Left ventricle myocardium inferior (tissue), 1 donor: ENCODE measurements around the gene RAMP1. TPM values are rescaled to one million over a fixed set of nuclear protein-coding genes. Genes with fewer than 3 reads are reported as not detected.
"Not testable (repeated sequence)": the region's sequence is repeated elsewhere in the genome, so short reads cannot be mapped to it uniquely, and the experiment has no call there.

ENCODE experiments used
- DNase-seq: peaks from one replicate; pipeline ENCODE4 v3.0.0-alpha.2; 2020
- H3K27ac ChIP-seq: fragments of 200-600 bp; replicated peaks from 2 replicates; pipeline ENCODE4 v1.8.0; 2021
- H3K27me3 ChIP-seq: fragments of 200-600 bp; 2 replicates; pipeline ENCODE4 v1.8.0; 2021; ENCODE audit warnings: low read depth
- H3K36me3 ChIP-seq: fragments of 200-600 bp; 2 replicates; pipeline ENCODE4 v1.8.0; 2021
- H3K4me1 ChIP-seq: fragments of 200-600 bp; 2 replicates; pipeline ENCODE4 v1.8.0; 2021
- H3K4me3 ChIP-seq: fragments of 200-600 bp; 2 replicates; pipeline ENCODE4 v1.8.0; 2021; ENCODE audit warnings: mild to moderate bottlenecking, moderate library complexity
- H3K9me3 ChIP-seq: fragments of 200-600 bp; replicated peaks from 2 replicates; pipeline ENCODE4 v1.8.0; 2021
- intact Hi-C: fragments of 100-400 bp; cut with micrococcal nuclease; formaldehyde crosslinking; loops from one replicate; pipeline ENCODE4 v1.11.0; 2022
- total RNA-seq: library from RNA; stranded (reverse); fragmentation: NEBNext Ultra II Directional; extraction: Animal tissue kit (Norgen Biotek cat#: 25700); gene quantifications from one replicate; pipeline ENCODE4 v1.2.1, GENCODE V29; 2021
- TF ChIP-seq, protein P1 (sequence below): fragments of 200-600 bp; IDR thresholded peaks from 2 replicates; pipeline ENCODE4 v1.8.0; 2021; ENCODE audit warnings: antibody characterized with exemption, mild to moderate bottlenecking, borderline replicate concordance
- donor health status: DM: no; HTN: yes; CAD: no; lungs with severe emphysema.

Gene RAMP1
- total RNA-seq, 1 donor from 2014 or later: 168 TPM

DNA sequence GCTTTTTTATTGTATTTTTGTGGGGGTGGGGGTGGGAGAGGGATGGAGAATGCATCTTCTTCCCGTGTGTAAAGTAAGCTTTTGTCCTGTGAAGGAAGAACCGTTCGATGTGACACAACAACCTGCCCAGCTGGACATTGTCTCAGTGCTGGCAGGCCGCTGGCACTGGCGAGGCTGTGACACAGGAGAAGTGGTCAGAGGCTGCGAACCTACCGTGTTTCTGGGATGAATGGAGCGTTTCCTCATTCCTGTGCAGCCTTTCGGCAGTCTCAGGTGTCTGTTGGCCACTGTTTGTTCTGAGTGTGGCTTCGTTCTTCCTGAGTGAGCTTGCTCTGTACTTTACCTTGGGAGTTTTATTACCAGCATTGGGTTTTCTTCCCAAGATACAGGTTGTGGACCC lies 8.0 kb downstream of the RAMP1 start:
- peaks cover 22% of the 10 kb centered on the region for H3K27me3 ChIP-seq
- no peaks in the 10 kb centered on the region for H3K9me3 ChIP-seq
- no peak for DNase-seq
- no peak overlapping the region for H3K27ac ChIP-seq
- H3K4me1 ChIP-seq: peaks cover 74% of the 10 kb centered on the region
- no peak overlapping the region for H3K4me3 ChIP-seq
- intact Hi-C loops: no loop called here
- TF ChIP-seq, protein P1, sequence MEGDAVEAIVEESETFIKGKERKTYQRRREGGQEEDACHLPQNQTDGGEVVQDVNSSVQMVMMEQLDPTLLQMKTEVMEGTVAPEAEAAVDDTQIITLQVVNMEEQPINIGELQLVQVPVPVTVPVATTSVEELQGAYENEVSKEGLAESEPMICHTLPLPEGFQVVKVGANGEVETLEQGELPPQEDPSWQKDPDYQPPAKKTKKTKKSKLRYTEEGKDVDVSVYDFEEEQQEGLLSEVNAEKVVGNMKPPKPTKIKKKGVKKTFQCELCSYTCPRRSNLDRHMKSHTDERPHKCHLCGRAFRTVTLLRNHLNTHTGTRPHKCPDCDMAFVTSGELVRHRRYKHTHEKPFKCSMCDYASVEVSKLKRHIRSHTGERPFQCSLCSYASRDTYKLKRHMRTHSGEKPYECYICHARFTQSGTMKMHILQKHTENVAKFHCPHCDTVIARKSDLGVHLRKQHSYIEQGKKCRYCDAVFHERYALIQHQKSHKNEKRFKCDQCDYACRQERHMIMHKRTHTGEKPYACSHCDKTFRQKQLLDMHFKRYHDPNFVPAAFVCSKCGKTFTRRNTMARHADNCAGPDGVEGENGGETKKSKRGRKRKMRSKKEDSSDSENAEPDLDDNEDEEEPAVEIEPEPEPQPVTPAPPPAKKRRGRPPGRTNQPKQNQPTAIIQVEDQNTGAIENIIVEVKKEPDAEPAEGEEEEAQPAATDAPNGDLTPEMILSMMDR: no peak
- no peaks in the 10 kb centered on the region for H3K36me3 ChIP-seq

DNA sequence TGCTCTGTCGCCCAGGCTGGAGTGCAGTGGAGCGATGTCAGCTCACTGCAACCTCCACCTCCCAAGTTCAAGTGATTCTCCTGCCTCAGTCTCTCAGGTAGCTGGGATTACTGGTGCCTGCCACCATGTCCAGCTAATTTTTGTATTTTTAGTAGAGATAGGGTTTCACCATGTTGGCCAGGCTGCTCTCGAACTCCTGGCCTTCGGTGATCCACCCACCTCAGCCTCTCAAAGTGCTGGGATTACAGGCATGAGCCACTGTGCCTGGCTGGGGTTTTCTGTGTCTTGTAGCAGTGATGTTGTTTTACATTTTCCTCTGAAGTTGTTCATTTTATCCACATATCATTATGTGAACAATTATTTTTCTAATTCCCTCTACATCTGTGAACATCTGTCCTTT lies 8.7 kb downstream of the RAMP1 start:
- Histone ChIP-seq H3K4me1 (peaks cover 74% of the 10 kb centered on the region), H3K27me3 (peaks cover 16% of the 10 kb centered on the region)
- H3K27ac ChIP-seq, intact Hi-C loops, H3K4me3 ChIP-seq, H3K36me3 ChIP-seq, H3K9me3 ChIP-seq, DNase-seq: not testable (repeated sequence)

DNA sequence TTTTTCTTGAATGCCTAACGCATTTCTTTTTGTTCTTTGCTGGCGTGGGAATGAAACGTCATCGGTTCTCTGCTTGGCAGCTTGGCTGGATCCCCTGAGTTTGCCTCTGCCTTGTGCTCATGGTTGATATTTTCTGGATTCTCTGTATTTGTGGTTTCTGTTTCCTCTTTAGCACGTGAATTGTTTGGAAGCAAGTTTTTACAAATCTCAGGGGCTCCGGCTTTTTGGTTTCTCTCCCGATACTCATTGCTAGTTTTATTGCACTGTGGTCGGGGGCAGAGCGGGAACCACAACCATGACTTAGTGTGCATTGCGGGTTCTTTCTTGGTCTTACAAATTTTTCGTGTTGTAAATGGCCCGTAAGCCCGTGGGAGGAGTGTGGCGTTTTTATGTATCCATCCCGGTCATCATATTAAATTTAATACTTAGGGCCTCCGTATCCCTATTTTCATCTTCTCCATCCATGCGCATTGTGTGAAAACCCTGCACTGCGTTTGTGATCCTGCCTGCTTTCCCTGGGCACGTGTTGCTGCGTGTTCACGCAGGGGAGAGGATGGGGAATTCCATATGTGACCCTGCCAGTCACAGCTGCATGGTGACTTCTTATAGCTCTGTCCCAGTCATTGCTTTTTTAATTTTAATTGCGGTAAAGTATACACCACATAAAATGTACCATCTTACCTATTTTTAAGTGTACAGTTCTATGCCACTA lies 9.4 kb downstream of the RAMP1 start:
- Histone ChIP-seq H3K27ac (no peak overlapping the region), H3K9me3 (no peaks in the 10 kb centered on the region), H3K27me3 (peaks cover 9% of the 10 kb centered on the region), H3K36me3 (no peaks in the 10 kb centered on the region), H3K4me1 (peaks cover 76% of the 10 kb centered on the region), H3K4me3 (no peak overlapping the region)
- intact Hi-C loops: no loop called here
- TF ChIP-seq, protein P1: no peak
- no peak for DNase-seq

DNA sequence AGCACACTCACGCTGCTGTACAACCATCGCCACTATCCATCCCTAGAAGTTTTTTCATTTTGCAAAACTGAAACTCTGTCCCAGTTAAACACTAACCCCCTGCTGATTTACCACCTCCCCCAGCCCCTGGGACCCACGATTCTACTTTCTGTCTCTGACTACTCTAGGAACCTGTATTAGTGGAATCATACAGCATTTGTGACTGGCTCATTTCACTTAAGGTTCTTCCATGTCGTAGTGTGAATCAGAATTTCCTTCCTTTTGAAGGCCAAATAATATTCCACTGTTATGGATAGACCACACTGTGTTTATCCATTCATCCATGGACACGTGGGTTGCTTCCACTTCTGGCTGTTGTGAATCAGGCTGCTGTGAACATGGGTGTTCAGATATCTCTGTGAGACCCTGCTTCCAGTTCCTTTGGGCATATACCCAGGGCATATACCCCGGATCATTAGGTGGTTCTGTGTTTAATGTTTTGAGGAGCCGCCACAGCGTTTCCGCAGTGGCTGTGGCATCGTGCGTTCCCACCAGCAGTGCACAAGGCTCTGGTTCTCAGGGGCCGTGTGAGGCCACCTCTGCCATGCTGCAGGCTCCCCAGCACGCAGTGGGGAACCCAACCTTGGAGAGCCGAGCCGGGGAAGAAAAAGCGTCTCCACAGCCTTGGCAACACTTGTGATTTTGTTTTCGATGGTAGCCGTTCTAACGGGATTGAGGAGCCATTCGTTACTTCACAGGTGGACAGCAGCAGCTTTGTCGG lies 10.1 kb downstream of the RAMP1 start:
- no peaks in the 10 kb centered on the region for H3K36me3 ChIP-seq
- intact Hi-C loops: no loop called here

DNA sequence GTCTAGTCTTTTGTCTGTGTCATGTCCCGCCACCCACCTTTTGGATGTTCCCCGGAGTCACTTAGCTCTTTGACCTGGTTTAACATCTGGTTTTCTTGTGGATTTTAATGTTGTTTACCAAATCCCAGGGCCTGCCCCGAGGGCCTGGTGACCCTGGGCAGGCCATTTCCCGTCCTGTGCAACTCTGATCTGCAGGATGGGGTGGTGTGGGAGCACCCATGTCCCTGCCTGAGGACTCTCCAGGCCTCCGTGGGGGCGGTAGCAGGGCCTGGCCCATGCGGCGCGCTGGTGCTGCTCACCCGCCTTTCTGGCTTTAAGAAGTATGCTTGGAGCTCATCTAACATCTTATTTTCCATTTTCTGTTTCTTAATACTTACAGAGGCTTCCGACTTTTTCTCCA lies 10.7 kb downstream of the RAMP1 start:
- Histone ChIP-seq H3K27me3 (no peaks in the 10 kb centered on the region), H3K36me3 (no peaks in the 10 kb centered on the region), H3K9me3 (no peaks in the 10 kb centered on the region), H3K27ac (no peak overlapping the region), H3K4me3 (no peak overlapping the region), H3K4me1 (peaks cover 77% of the 10 kb centered on the region)
- DNase-seq: no peak
- intact Hi-C loops: no loop called here
- TF ChIP-seq, protein P1: no peak

More for the DNA sequence above, 10.1 kb downstream of the RAMP1 start:
- Histone ChIP-seq H3K4me1 (peaks cover 76% of the 10 kb centered on the region), H3K4me3 (no peak overlapping the region), H3K27ac (no peak overlapping the region), H3K9me3 (no peaks in the 10 kb centered on the region), H3K27me3 (peaks cover 1% of the 10 kb centered on the region)
- TF ChIP-seq, protein P1: no peak
- no peak for DNase-seq
